NCI-H748 (cell line): ENCODE data around the gene CROCC2.

ENCODE experiments used
- DNase-seq: peaks from one replicate; lab custom pipeline; 2025; ENCODE audit not compliant: unreplicated experiment; lab: John Stamatoyannopoulos, UW

Gene CROCC2

GRCh38 chr2:240932724-240933047 is 26.6 kb downstream of the CROCC2 start:
- no peak for DNase-seq

DNA sequence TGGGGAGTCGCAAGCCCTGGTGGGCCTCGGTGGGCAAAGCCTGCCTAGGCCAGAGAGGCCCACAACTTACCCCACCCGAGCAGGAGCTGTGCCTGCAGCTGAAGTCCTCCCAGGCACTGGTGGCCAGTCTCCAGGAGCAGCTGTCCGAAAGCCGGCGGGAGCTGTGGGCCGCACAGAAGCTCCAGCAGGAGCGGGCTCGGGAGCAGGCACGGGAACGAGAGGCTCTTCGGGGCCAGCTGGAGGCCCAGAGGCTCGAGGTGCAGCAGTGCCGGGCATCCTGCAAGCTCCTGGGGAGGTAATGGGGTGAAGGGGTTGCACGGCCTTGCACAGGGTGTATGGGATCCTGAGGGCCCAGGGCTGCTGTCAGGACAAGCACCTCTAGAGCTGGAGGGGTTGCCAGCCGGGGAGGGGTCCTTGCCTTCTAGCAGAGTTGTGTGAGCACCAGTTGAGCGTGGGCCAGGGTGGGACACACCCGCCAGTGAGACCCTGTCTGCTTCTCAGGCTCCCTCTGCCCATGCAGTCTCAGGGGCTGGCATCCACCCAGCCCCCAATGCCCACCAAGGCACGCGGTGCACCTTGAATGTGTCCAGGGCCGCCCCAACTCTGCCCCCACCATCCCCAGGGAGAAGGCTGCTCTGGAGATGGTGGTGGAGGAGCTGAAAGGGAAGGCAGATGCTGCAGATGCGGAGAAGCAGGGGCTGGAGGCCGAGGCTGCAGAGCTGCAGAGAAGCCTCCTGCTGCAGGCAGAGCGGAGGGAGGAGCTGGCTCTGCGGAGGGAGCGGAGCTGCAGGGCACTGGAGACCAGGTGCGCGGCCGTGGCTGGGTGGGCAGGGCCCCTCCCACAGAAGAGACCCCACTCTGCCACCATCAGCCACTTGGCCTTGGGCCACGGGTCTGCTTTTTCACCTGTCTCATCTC is 27.2 kb downstream of the CROCC2 start:
- DNase-seq, result no peak

GRCh38 chr2:240933966-240934700 is 28.0 kb downstream of the CROCC2 start:
- DNase-seq, result no peak

GRCh38 chr2:240934701-240935102 is 28.6 kb downstream of the CROCC2 start:
- DNase-seq, result no peak

- no peak for DNase-seq
These were observed 29.2 kb downstream of the CROCC2 start for GRCh38 chr2:240935103-240935876.

GRCh38 chr2:240936106-240936505 is 30.0 kb downstream of the CROCC2 start:
- DNase-seq, result no peak

GRCh38 chr2:240946046-240946445 is 39.9 kb downstream of the CROCC2 start:
- DNase-seq, result no peak

DNA sequence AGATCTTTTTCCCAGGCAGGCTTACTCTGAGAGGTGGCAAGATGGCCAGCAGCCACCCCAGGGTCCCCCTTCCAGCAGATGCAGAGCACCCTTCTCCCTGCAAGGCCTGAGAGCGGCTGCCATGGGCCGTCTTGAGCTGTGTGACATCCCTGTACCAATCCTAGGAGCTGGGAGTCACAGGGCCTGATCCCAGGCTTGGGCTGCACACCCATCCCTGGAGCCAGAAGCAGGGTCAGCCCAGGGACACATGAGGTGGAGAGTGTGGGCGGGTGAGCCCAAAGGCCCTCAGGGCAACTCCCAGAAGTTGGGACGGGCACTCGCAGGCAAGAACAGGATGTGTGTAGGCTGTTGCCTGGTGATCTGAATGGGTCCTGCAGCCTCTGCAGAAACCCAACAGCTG is 40.5 kb downstream of the CROCC2 start:
- DNase-seq, result no peak

- no peak for DNase-seq
These were observed 41.0 kb downstream of the CROCC2 start for GRCh38 chr2:240947176-240947575.

GRCh38 chr2:240947607-240948006 is 41.5 kb downstream of the CROCC2 start:
- DNase-seq, result no peak

DNA sequence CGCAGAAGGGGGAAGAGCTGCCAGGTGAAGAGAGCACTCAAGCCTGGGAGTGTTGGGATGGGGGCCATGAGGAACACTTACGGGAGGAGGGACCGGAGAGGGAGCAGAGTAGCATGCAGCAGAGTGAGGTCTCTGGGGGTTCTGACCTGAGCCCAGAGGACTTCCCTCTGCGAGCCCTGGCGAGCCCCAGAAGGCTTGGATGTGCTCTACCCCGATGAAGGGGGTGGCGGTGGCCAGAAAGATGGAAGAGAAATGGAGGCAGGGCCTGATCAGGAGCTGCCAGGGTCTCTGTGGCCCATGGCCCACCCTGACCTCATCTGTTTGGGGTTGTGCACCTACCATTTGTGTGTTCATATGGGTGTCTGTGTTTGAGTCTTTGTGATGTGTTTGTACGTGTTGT is 42.0 kb downstream of the CROCC2 start:
- DNase-seq, result no peak

DNA sequence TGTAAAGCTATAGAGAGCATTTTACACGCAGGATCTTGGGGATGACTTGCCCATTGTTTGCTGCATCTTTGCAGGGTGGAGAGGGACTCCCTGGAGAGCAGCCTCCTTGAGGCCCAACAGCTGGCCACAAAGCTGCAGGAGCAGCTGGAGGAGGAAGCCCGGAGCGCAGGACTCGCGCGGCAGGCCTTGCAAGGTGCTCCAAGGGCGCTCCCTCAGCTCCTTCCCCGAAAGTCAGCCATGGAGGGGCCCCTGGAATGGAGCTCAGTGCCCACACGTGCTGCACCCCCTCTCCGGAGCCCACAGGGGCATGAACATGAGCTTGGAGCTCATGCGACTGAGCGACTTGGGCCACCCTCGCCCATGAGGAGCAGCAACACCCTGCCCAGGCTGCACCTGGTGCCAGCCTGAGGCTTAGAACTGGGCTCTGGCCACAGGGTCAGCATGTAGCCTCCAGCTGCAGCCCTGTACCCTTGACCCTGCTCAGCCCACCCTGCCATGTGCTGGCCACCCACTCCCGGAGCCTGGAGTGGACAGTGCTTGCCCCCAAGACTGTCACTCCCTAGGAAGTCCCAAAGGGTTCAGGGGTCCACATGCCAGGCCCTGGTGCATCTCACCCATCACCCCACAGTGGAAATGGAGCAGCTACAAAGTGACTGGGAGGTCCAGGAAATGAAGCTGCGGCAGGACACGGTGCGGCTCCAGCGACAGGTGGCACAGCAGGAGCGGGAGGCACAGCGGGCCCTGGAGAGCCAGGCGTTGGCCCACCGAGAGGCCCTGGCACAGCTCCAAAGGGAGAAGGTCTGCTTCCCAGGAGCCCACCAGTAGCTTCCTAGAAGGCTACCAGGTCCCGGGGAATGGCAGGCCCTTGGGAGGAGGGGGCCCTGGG is 43.0 kb downstream of the CROCC2 start:
- no peak for DNase-seq

DNA sequence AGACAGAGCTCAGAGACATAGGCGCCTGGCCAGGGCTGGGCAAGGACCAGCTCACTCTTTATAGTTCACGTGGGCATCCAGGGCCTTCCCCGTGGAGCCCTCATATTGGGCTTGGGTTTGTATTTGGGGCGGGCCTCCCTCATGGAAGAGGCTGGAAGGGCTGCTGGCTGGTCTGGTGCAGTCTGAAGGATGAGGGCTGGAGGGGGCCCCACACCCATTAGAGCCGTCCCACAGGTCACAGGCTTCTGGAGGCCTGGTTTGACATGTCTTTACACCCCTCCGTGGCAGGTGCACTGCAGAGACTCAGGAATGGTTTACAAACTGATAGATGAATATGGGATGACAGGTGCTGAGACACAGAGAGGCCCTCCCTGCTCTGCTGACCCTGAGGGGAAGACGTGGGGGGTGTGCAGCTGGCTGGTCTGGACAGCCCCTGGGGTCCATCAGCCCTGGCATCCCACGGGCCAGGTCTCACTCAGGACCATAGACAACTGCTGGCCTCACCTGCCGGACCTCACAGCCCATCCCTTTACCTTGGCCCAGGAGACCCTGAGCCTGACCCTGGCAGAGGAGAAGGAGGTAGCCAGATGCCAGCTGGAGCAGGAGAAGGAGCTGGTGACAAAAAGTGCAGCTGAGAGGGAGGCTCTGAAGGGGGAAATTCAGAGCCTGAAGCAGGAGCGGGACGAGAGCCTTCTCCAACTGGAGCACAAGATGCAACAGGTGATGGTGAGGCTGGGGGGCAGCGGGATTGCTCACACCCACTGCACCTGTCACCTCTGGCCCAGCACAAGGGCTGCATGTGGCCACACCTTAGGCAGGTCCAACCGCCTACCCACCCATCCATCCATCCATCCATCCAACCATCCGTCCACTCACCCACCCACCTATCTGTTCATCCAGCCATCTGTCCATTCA is 43.9 kb downstream of the CROCC2 start:
- DNase-seq, result no peak

DNA sequence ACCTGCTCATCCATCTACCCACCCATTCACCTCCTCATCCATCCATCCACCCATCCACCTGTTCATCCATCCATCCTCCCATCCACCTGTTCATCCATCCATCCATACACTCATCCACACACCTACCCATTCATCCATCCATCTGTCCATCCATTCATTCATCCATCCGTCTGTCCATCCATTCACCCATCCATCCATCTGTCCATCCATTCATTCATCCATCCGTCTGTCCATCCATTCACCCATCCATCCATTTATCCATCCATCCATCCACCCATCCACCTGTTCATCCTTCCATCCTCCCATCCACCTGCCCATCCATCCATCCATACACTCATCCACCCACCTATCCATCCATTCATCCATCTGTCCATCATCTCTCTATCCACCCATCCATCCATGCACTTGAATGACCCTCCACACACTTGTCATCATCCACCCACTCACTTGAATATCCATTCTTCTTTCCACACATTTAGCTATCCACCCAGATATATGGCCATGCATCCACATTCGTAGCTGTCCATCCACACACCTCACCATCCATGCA is 45.0 kb downstream of the CROCC2 start:
- no peak for DNase-seq

- no peak for DNase-seq
These were observed 46.5 kb downstream of the CROCC2 start for GRCh38 chr2:240952496-240953246.

GRCh38 chr2:240953426-240954410 is 47.6 kb downstream of the CROCC2 start:
- no peak for DNase-seq
